Naive thymus-derived CD4-positive, alpha-beta T cell (primary cell): ENCODE results near the gene DHX16. TPM values are rescaled to one million over a fixed set of nuclear protein-coding genes. Genes with fewer than 3 reads are reported as not detected.
"Not testable (repeated sequence)": the region's sequence is repeated elsewhere in the genome, so short reads cannot be mapped to it uniquely, and the experiment has no call there.

Experiments used
- ATAC-seq: fragments of 150-1000 bp; cut with Tn5 transposase; 2 replicates; pipeline ENCODE4 v1.10.0; 2021; ENCODE audit warnings: mild to moderate bottlenecking, moderate library complexity
- CTCF ChIA-PET: fragments of 350-600 bp; sonication (Branson Sonifier 250); formaldehyde crosslinking; loops from one replicate; lab custom pipeline; 2021; ENCODE audit warnings: antibody characterized with exemption; lab: Charles Lee
- POLR2A ChIA-PET: fragments of 350-600 bp; sonication (Branson Sonifier 250); formaldehyde crosslinking; loops from one replicate; lab custom pipeline; 2021; ENCODE audit warnings: antibody characterized with exemption, inconsistent platforms; lab: Charles Lee
- DNase-seq, 9 donors: peaks; one replicate each; pipeline versions ENCODE4 v3.0.0 to v3.0.0-alpha.2; 2020 to 2022; ENCODE audit warnings: mixed read lengths in 1 of 9
- H3K27ac ChIP-seq: one replicate; pipeline ENCODE4 v1.7.0; 2013; ENCODE audit warnings: mild to moderate bottlenecking, low read depth, low read length, moderate library complexity
- H3K27me3 ChIP-seq, 2 donors: one replicate each; pipeline ENCODE4 v1.7.0; 2013; ENCODE audit warnings: low read length in 2 of 2, mild to moderate bottlenecking in 2 of 2, moderate library complexity in 2 of 2; ENCODE audit not compliant: control insufficient read depth in 2 of 2, insufficient read depth in 2 of 2
- H3K36me3 ChIP-seq, 3 experiments: 1 replicate in 2 of 3; 2 replicates in 1 of 3; pipeline ENCODE4 v1.7.0; 2013; ENCODE audit warnings: low read length in 3 of 3, mild to moderate bottlenecking in 3 of 3, moderate library complexity in 1 of 3; ENCODE audit not compliant: insufficient read depth in 3 of 3, control insufficient read depth in 2 of 3
- H3K4me1 ChIP-seq, 2 donors: one replicate each; pipeline ENCODE4 v1.7.0; 2013; ENCODE audit warnings: low read length in 2 of 2, mild to moderate bottlenecking in 2 of 2, moderate library complexity in 1 of 2; ENCODE audit not compliant: control insufficient read depth in 2 of 2, insufficient read depth in 2 of 2
- H3K4me3 ChIP-seq: 2 replicates; pipeline ENCODE4 v1.7.0; 2013; ENCODE audit warnings: mild to moderate bottlenecking, low read length
- H3K9me3 ChIP-seq, 3 experiments: 1 replicate in 2 of 3; 2 replicates in 1 of 3; pipeline ENCODE4 v1.7.0; 2013; ENCODE audit warnings: low read length in 3 of 3; ENCODE audit not compliant: control insufficient read depth in 2 of 3
- H3K27ac Mint-ChIP-seq, 9 donors: one replicate each; pipeline ENCODE4 v1.8.0; 2020 to 2022; ENCODE audit warnings: mixed read lengths in 9 of 9, mild to moderate bottlenecking in 8 of 9, moderate library complexity in 5 of 9, inconsistent platforms in 2 of 9
- H3K27me3 Mint-ChIP-seq, 5 donors: one replicate each; pipeline ENCODE4 v1.8.0; 2021 to 2022; ENCODE audit warnings: mixed read lengths in 5 of 5, mild to moderate bottlenecking in 1 of 5
- H3K36me3 Mint-ChIP-seq, 5 donors: one replicate each; pipeline ENCODE4 v1.8.0; 2020 to 2022; ENCODE audit warnings: mixed read lengths in 5 of 5, mild to moderate bottlenecking in 3 of 5, inconsistent platforms in 1 of 5
- H3K4me1 Mint-ChIP-seq, 7 donors: one replicate each; pipeline ENCODE4 v1.8.0; 2020 to 2022; ENCODE audit warnings: mixed read lengths in 7 of 7, mild to moderate bottlenecking in 3 of 7, inconsistent platforms in 1 of 7
- H3K4me3 Mint-ChIP-seq, 10 donors: one replicate each; pipeline ENCODE4 v1.8.0; 2020 to 2022; ENCODE audit warnings: mild to moderate bottlenecking in 10 of 10, mixed read lengths in 10 of 10, moderate library complexity in 6 of 10, inconsistent platforms in 2 of 10
- H3K9me3 Mint-ChIP-seq, 11 donors: one replicate each; pipeline ENCODE4 v1.8.0; 2020 to 2022; ENCODE audit warnings: mixed read lengths in 11 of 11, mild to moderate bottlenecking in 4 of 11, inconsistent platforms in 1 of 11, moderate library complexity in 1 of 11
- intact Hi-C, 2 donors: fragments of 100-400 bp; cut with micrococcal nuclease; formaldehyde crosslinking; loops; one replicate each; pipeline ENCODE4 v1.15.1; 2023
- polyA plus RNA-seq, 2 donors: library from polyadenylated mRNA; unstranded; fragments of 300-500 nt; fragmentation: Illumina TruSeq; gene quantifications; one replicate each; pipeline ENCODE4 v1.2.3, GENCODE V29; 2021
- total RNA-seq, 6 experiments: library from RNA in 5 of 6; stranded (reverse) in 5 of 6; gene quantifications; 1 replicate in 5 of 6; 2 replicates in 1 of 6; pipeline ENCODE4 v1.2.3 and lab custom pipeline; 2021 to 2026

DHX16 gene
- total and polyA plus RNA-seq, 7 experiments from 2014 or later: 14.9 to 51.5 (median 38.3) TPM

DNA sequence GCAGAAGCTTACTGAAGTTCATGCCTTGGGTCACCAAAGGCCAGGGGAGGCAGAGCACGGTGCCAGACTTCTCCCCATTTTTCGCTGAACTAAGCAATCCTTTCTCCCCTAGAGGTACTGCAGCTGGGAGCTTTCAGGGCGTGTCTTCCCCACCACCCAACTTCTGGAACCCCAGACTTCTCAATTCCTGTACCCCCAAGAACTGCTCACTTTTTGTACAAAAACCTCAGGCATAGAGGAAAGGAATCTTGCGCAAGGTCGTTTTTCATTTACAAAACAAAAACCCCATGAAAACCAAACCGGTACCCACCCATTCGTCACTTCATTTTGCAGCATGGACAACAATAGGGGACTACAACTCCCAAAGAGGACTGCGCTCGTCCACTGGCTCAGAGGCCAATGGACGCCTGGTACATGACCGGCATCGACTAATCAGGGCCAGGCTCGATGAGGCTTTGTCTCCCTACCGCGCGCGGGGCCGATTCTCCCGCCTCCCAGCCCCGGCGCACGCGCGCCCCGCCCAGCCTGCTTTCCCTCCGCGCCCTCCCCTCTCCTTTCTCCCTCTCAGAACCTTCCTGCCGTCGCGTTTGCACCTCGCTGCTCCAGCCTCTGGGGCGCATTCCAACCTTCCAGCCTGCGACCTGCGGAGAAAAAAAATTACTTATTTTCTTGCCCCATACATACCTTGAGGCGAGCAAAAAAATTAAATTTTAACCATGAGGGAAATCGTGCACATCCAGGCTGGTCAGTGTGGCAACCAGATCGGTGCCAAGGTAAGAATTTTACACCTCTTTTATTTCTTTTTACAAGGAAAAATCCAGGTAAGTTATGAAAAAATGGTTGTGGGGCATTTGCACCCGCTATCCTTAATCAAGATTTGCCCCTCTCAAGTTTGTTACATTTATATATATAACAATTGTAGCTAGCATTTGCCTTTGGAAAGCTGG, 47.3 kb upstream of the DHX16 start, which contains the start of gene TUBB:
Gene TUBB (plus strand): TSS at position 562 of the 947 bp plus-strand sequence. CDS start 155 bp downstream, at position 717.
- H3K27ac Mint-ChIP-seq: peak within 1 kb of the TSS; percentile 90 to 98 (median 96)
- peak; percentile 69 for ATAC-seq
- intact Hi-C loops: loop anchor here (1.0 to 10.0 kb wide), 11 partner anchors 149 to 998 kb away; partner anchors contain the start of genes ABCF1 (in 1 of the 2), GNL1 (in 1 of the 2), HLA-C (in 1 of the 2) and HLA-E (in 1 of the 2)
- H3K27me3 ChIP-seq: no peaks in the 10 kb centered on the region
- H3K27me3 Mint-ChIP-seq: no peaks in the 10 kb centered on the region
- peak within 1 kb of the TSS; percentile 90 to 100 (median 97) for H3K4me3 Mint-ChIP-seq
- DNase-seq: peak; percentile 84 to 96 (median 94)
- CTCF ChIA-PET: interaction anchor here (0.8 to 10.2 kb wide), 4 partner anchors 29 to 102 kb away, joined by 3 to 304 read pairs (median 4); partner anchors contain the start of genes DHX16 and NRM
- H3K27ac ChIP-seq: peak within 1 kb of the TSS; percentile 93
- H3K4me1 Mint-ChIP-seq: peaks cover 45 to 76% (median 67%) of the 10 kb centered on the region in 7 donors
- peaks cover 5 to 59% (median 13%) of the 10 kb centered on the region in 5 donors for H3K36me3 Mint-ChIP-seq
- H3K4me1 ChIP-seq: peaks cover 26 to 39% of the 10 kb centered on the region in 2 donors
- peak within 1 kb of the TSS; percentile 97 for H3K4me3 ChIP-seq
- H3K36me3 ChIP-seq: peaks cover 8 to 28% (median 11%) of the 10 kb centered on the region in 3 experiments
- POLR2A ChIA-PET: interaction anchor here (0.8 to 17.4 kb wide), 7 partner anchors 11 to 211 kb away, joined by 3 to 499 read pairs (median 5); partner anchors contain the start of gene DHX16
- H3K9me3 ChIP-seq: no peaks in the 10 kb centered on the region
- H3K9me3 Mint-ChIP-seq: peaks cover 0 to 7% (median 0%) of the 10 kb centered on the region in 11 donors

DNA sequence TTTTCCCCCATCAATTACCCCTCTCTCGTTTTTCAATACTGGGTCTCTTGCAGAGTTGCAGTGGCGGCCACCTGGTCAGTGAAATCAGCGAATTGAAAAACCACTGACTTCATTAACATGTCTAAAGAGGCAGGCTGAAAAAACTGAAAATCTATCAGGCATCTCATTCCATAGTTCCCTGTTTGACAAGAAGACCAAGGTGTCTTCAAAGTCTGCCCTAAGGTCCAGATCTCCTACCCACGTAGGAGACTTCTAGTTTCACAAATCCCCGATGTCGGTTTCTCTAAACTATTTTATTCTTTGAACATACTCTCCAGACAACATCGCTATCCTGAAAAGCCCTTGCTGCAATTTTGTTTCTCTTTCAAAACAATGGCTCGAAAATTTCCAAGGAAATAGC, 46.5 kb upstream of the DHX16 start:
- peaks cover 26 to 39% of the 10 kb centered on the region in 2 donors for H3K4me1 ChIP-seq
- H3K9me3 ChIP-seq: no peaks in the 10 kb centered on the region
- no peaks in the 10 kb centered on the region for H3K27me3 ChIP-seq
- Mint-ChIP-seq H3K36me3 (peaks cover 6 to 58% (median 18%) of the 10 kb centered on the region in 5 donors), H3K4me1 (peaks cover 39 to 75% (median 64%) of the 10 kb centered on the region in 7 donors), H3K27ac (peak overlapping the region; percentile 90 to 98 (median 96)), H3K9me3 (peaks cover 0 to 7% (median 0%) of the 10 kb centered on the region in 11 donors), H3K27me3 (no peaks in the 10 kb centered on the region), H3K4me3 (peak overlapping the region; percentile 90 to 100 (median 97))
- H3K4me3 ChIP-seq: peak overlapping the region; percentile 97
- ATAC-seq (no peak), DNase-seq (no peak)
- ChIA-PET POLR2A (interaction anchor here (0.6 to 17.4 kb wide), 7 partner anchors 15 to 149 kb away, joined by 3 to 499 read pairs (median 4); partner anchors contain the start of genes ABCF1 and DHX16), CTCF (interaction anchor here (0.5 to 10.2 kb wide), 5 partner anchors 38 to 939 kb away, joined by 3 to 304 read pairs (median 4); partner anchors contain the start of gene DHX16)
- H3K36me3 ChIP-seq: peaks cover 4 to 24% (median 10%) of the 10 kb centered on the region in 3 experiments
- H3K27ac ChIP-seq: peak overlapping the region; percentile 93
- intact Hi-C loops: loop anchor here (5.0 kb wide), 3 partner anchors 483 to 997 kb away; partner anchors contain the start of genes HLA-C (in 1 of the 2) and HLA-F (in 1 of the 2)

DNA sequence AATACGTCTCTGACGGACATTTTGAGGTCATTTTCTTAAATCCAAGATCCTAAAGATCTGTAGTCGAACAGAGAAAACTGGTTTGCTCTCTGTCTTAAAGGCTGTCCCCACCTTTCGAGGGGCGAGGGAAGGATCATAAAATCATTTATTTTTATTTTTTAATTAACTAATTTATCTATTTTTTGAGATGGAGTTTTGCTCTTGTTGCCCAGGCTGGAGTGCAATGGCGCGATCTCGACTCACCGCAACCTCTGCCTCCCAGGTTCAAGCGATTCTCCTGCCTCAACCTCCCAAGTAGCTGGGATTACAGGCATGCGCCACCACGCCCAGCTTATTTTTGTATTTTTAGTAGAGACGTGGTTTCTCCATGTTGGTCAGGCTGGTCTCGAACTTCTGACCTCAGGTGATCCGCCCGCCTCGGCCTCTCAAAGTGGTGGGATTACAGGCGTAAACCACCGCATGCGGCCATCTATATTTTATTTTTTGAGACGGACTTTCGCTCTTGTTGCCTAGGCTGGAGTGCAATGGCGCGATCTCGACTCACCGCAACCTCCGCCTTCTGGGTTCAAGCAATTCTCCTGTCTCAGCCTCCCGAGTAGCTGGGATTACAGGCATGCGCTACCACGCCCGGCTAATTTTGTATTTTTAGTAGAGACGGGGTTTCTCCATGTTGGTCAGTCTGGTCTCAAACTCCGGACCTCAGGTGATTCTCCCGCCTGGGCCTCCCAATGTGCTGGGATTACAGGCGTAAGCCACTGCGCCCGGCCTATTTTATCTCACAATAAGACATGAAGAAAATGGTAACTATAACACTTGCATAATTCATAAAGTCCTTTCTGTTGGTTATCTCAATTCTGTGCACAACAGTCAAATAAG, 45.3 kb upstream of the DHX16 start:
- H3K36me3 Mint-ChIP-seq: peaks cover 11 to 56% (median 18%) of the 10 kb centered on the region in 5 donors

DNA sequence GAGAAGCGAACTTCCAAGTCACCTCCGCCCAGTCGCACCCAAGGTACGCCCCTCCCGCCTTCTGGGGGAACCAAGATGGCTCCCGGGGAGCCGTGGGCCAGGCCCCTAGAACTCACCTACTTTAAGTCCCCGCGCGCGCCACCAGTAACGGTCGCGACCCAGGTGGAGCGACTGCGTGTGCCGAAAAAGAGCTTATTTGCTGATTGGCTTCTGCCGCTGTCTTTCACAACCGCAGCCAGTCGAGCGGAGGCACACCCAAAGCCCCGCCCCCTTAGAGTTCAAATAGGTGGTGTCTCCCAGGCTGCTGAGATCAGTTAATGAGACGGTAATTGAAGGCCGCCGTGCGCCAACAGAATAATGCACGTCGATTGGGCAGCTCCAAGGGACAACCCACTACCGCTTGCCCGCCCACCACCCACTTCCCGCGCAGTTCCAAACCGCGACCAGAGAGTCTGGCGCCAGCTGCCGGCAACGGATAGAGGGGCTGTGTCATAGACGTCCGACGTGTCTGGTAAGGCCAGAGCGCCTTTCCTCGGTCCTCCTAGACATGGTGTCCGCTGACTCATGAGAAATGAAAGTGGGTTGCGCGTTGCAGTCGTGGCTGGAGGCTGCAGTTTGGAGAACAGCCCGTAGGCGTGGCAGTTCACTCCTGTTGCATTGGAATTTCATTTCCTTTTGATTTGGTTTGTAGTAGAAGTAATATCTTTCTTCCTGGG, 44.5 kb upstream of the DHX16 start, which contains the start of gene MDC1:
Gene MDC1 (minus strand): TSS at position 153 of the 716 bp plus-strand sequence. CDS start 2,106 bp downstream, outside the sequence.
- intact Hi-C loops: loop anchor here (1.0 to 5.0 kb wide), 14 partner anchors 27 to 995 kb away; partner anchors contain the start of genes C6orf136 (in 2 of the 2), MRPS18B (in 2 of the 2), PPP1R10 (in 2 of the 2) and ABCF1 (in 1 of the 2)
- Mint-ChIP-seq H3K4me1 (peaks cover 30 to 60% (median 52%) of the 10 kb centered on the region in 7 donors), H3K36me3 (peaks cover 19 to 56% (median 23%) of the 10 kb centered on the region in 5 donors), H3K4me3 (peak within 1 kb of the TSS; percentile 90 to 99 (median 96)), H3K27me3 (no peaks in the 10 kb centered on the region), H3K9me3 (peaks cover 0 to 7% (median 0%) of the 10 kb centered on the region in 11 donors), H3K27ac (peak within 1 kb of the TSS; percentile 97 to 100 (median 99))
- H3K27ac ChIP-seq: peak within 1 kb of the TSS; percentile 84
- DNase-seq (peak; percentile 83 to 100 (median 99)), ATAC-seq (peak; percentile 84)
- POLR2A ChIA-PET: interaction anchor here (0.6 to 17.4 kb wide), 24 partner anchors 11 to 753 kb away, joined by 3 to 499 read pairs (median 5); partner anchors contain the start of genes DDR1, DHX16, MRPS18B and NRM
- no peaks in the 10 kb centered on the region for H3K9me3 ChIP-seq
- H3K27me3 ChIP-seq: no peaks in the 10 kb centered on the region
- CTCF ChIA-PET: interaction anchor here (0.6 to 10.2 kb wide), 9 partner anchors 12 to 124 kb away, joined by 3 to 304 read pairs (median 3); partner anchors contain the start of genes DHX16 and NRM
- H3K36me3 ChIP-seq: peaks cover 0 to 24% (median 7%) of the 10 kb centered on the region in 3 experiments
- peak within 1 kb of the TSS; percentile 73 for H3K4me3 ChIP-seq
- H3K4me1 ChIP-seq: peaks cover 20 to 23% of the 10 kb centered on the region in 2 donors

More for the DNA sequence above, 45.3 kb upstream of the DHX16 start:
- Mint-ChIP-seq H3K4me1 (peaks cover 32 to 62% (median 52%) of the 10 kb centered on the region in 7 donors), H3K4me3 (peak overlapping the region; percentile 90 to 99 (median 96)), H3K27ac (peak overlapping the region; percentile 97 to 100 (median 99))
- Histone ChIP-seq H3K4me3 (peak overlapping the region; percentile 70), H3K27ac (peak overlapping the region; percentile 76), H3K4me1 (peaks cover 26 to 29% of the 10 kb centered on the region in 2 donors), H3K36me3 (peaks cover 4 to 24% (median 11%) of the 10 kb centered on the region in 3 experiments)
- H3K27me3 ChIP-seq, H3K9me3 ChIP-seq, H3K9me3 Mint-ChIP-seq, DNase-seq, ATAC-seq, H3K27me3 Mint-ChIP-seq: not testable (repeated sequence)
- ChIA-PET CTCF (interaction anchor here (1.0 to 10.2 kb wide), 5 partner anchors 13 to 46 kb away, joined by 3 to 304 read pairs (median 4); partner anchors contain the start of gene DHX16), POLR2A (interaction anchor here (0.6 to 17.4 kb wide), 20 partner anchors 10 to 753 kb away, joined by 3 to 499 read pairs (median 5); partner anchors contain the start of genes DHX16, MRPS18B, NRM and PPP1R10)
- intact Hi-C loops: loop anchor here (1.0 to 5.0 kb wide), 14 partner anchors 28 to 996 kb away; partner anchors contain the start of genes C6orf136 (in 2 of the 2), MRPS18B (in 2 of the 2), PPP1R10 (in 2 of the 2) and ABCF1 (in 1 of the 2)
